ENCODE results near the gene MB.

Gene MB

DNA sequence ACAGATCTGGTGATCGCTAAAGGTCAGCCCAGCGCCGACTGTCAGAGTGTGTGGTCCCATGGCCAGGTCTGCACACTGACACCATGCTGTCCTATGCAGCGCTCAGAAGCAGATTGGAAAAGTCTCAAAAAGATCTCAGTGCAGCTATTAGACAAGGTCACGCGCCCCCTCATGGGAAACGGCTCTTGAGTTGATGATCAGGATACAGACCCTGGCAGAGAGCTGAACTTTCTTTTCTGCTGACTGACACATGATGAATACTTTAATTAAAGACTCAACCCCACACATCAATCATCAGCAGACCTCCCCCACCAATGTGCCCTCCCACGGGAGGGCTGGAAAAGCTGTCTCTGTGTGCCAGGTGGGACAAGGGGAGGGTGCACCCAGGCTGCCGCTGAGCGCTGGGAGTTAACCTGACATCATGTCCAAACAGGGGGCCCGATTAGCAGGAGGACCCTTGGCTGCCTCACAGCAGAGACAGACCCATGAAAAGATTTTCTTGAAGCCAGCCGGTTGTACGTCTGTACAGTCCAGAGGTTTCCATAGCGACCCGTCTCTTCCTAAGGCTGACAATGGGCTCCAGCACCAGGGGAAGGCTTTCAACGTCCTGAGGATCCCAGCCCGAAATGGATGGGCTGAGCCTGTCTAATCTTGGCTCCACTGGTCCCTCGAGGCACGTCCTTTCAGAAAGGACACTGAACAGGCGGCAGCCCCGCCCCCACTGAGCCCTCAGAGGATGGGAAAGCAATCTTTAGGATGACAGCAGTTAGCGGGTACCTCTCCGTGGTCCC, 49.6 kb downstream of the MB start:
- Histone ChIP-seq H3K9me3 (ENCODE audit: control insufficient read depth in 2 of 2, low read length in 2 of 2) (no peaks in the 10 kb centered on the region), H3K9ac (ENCODE audit: low read depth in 1 of 2, low read length in 2 of 2) (no peak overlapping the region), H3K4me3 (ENCODE audit: low read length in 2 of 2) (no peak overlapping the region), H3K27me3 (ENCODE audit: control insufficient read depth in 2 of 2, insufficient read depth in 2 of 2, low read length in 2 of 2) (no peaks in the 10 kb centered on the region), H3K27ac (ENCODE audit: low read depth in 2 of 2, low read length in 2 of 2) (no peak overlapping the region), H3K4me1 (ENCODE audit: control insufficient read depth in 2 of 2, insufficient read depth in 2 of 2, low read length in 2 of 2) (no peaks in the 10 kb centered on the region), H3K36me3 (ENCODE audit: control insufficient read depth in 2 of 2, insufficient read depth in 2 of 2, low read length in 2 of 2) (no peaks in the 10 kb centered on the region)

GRCh38 chr22:35564975-35565867, 51.9 kb downstream of the MB start:
- Histone ChIP-seq H3K4me1 (ENCODE audit: control insufficient read depth in 2 of 2, insufficient read depth in 2 of 2, low read length in 2 of 2) (no peaks in the 10 kb centered on the region), H3K9me3 (ENCODE audit: control insufficient read depth in 2 of 2, low read length in 2 of 2) (no peaks in the 10 kb centered on the region), H3K27ac (ENCODE audit: low read depth in 2 of 2, low read length in 2 of 2) (no peak overlapping the region), H3K9ac (ENCODE audit: low read depth in 1 of 2, low read length in 2 of 2) (no peak overlapping the region), H3K27me3 (ENCODE audit: control insufficient read depth in 2 of 2, insufficient read depth in 2 of 2, low read length in 2 of 2) (no peaks in the 10 kb centered on the region), H3K4me3 (ENCODE audit: low read length in 2 of 2) (no peak overlapping the region), H3K36me3 (ENCODE audit: control insufficient read depth in 2 of 2, insufficient read depth in 2 of 2, low read length in 2 of 2) (no peaks in the 10 kb centered on the region)

GRCh38 chr22:35563211-35563610, 53.9 kb downstream of the MB start:
- H3K9ac ChIP-seq (ENCODE audit: low read depth in 1 of 2, low read length in 2 of 2): no peak overlapping the region
- H3K9me3 ChIP-seq (ENCODE audit: control insufficient read depth in 2 of 2, low read length in 2 of 2): no peaks in the 10 kb centered on the region
- no peak overlapping the region for H3K4me3 ChIP-seq (ENCODE audit: low read length in 2 of 2)
- H3K27ac ChIP-seq (ENCODE audit: low read depth in 2 of 2, low read length in 2 of 2): no peak overlapping the region
- H3K36me3 ChIP-seq (ENCODE audit: control insufficient read depth in 2 of 2, insufficient read depth in 2 of 2, low read length in 2 of 2): no peaks in the 10 kb centered on the region
- H3K27me3 ChIP-seq (ENCODE audit: control insufficient read depth in 2 of 2, insufficient read depth in 2 of 2, low read length in 2 of 2): no peaks in the 10 kb centered on the region
- no peaks in the 10 kb centered on the region for H3K4me1 ChIP-seq (ENCODE audit: control insufficient read depth in 2 of 2, insufficient read depth in 2 of 2, low read length in 2 of 2)

GRCh38 chr22:35561796-35562526, 55.2 kb downstream of the MB start:
- no peak overlapping the region for H3K9ac ChIP-seq (ENCODE audit: low read depth in 1 of 2, low read length in 2 of 2)
- no peaks in the 10 kb centered on the region for H3K9me3 ChIP-seq (ENCODE audit: control insufficient read depth in 2 of 2, low read length in 2 of 2)
- no peak overlapping the region for H3K4me3 ChIP-seq (ENCODE audit: low read length in 2 of 2)
- no peak overlapping the region for H3K27ac ChIP-seq (ENCODE audit: low read depth in 2 of 2, low read length in 2 of 2)
- no peaks in the 10 kb centered on the region for H3K27me3 ChIP-seq (ENCODE audit: control insufficient read depth in 2 of 2, insufficient read depth in 2 of 2, low read length in 2 of 2)
- H3K36me3 ChIP-seq (ENCODE audit: control insufficient read depth in 2 of 2, insufficient read depth in 2 of 2, low read length in 2 of 2): no peaks in the 10 kb centered on the region
- H3K4me1 ChIP-seq (ENCODE audit: control insufficient read depth in 2 of 2, insufficient read depth in 2 of 2, low read length in 2 of 2): no peaks in the 10 kb centered on the region

GRCh38 chr22:35560824-35561223, 56.3 kb downstream of the MB start:
- H3K9ac ChIP-seq (ENCODE audit: low read depth in 1 of 2, low read length in 2 of 2): no peak overlapping the region
- H3K4me1 ChIP-seq (ENCODE audit: control insufficient read depth in 2 of 2, insufficient read depth in 2 of 2, low read length in 2 of 2): no peaks in the 10 kb centered on the region
- no peaks in the 10 kb centered on the region for H3K36me3 ChIP-seq (ENCODE audit: control insufficient read depth in 2 of 2, insufficient read depth in 2 of 2, low read length in 2 of 2)

GRCh38 chr22:35560366-35560765, 56.8 kb downstream of the MB start:
- H3K9me3 ChIP-seq (ENCODE audit: control insufficient read depth in 2 of 2, low read length in 2 of 2): no peaks in the 10 kb centered on the region
- no peak overlapping the region for H3K4me3 ChIP-seq (ENCODE audit: low read length in 2 of 2)
- no peaks in the 10 kb centered on the region for H3K4me1 ChIP-seq (ENCODE audit: control insufficient read depth in 2 of 2, insufficient read depth in 2 of 2, low read length in 2 of 2)
- H3K27me3 ChIP-seq (ENCODE audit: control insufficient read depth in 2 of 2, insufficient read depth in 2 of 2, low read length in 2 of 2): no peaks in the 10 kb centered on the region
- H3K27ac ChIP-seq (ENCODE audit: low read depth in 2 of 2, low read length in 2 of 2): no peak overlapping the region
- no peaks in the 10 kb centered on the region for H3K36me3 ChIP-seq (ENCODE audit: control insufficient read depth in 2 of 2, insufficient read depth in 2 of 2, low read length in 2 of 2)
- no peak overlapping the region for H3K9ac ChIP-seq (ENCODE audit: low read depth in 1 of 2, low read length in 2 of 2)

More at GRCh38 chr22:35560824-35561223, 56.3 kb downstream of the MB start:
- no peaks in the 10 kb centered on the region for H3K27me3 ChIP-seq (ENCODE audit: control insufficient read depth in 2 of 2, insufficient read depth in 2 of 2, low read length in 2 of 2)
- H3K4me3 ChIP-seq (ENCODE audit: low read length in 2 of 2): no peak overlapping the region
- H3K9me3 ChIP-seq (ENCODE audit: control insufficient read depth in 2 of 2, low read length in 2 of 2): no peaks in the 10 kb centered on the region
- no peak overlapping the region for H3K27ac ChIP-seq (ENCODE audit: low read depth in 2 of 2, low read length in 2 of 2)

DNA sequence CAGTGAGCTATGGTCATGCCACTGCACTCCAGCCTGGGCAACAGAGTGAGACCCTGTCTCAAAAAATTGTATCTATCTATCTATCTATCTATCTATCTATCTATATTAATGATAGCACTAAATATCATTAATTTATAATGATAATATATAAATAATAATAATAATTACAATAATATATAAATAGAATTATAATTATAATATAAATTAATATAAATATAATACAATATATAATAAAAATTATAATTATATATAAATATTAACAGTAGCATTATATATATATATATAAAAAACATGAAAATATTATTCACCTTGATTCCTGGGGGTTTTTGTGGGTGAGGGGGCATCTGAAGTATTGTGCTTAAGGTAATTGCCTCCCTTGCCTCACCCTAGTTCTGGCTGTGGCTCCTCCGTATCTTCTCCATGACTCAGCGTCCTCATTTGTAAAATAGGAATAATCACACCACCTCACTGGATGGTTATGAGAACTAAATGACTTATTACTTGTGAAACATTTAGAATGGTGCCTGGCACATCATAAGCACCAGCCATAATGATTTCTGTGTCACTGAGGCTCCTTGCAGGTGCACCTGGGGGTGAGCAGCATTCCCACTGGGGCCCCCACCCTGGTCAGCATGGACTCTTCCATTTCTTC, 57.6 kb downstream of the MB start:
- H3K9ac ChIP-seq (ENCODE audit: low read depth in 1 of 2, low read length in 2 of 2): no peak overlapping the region
- H3K27ac ChIP-seq (ENCODE audit: low read depth in 2 of 2, low read length in 2 of 2): no peak overlapping the region
- no peak overlapping the region for H3K4me3 ChIP-seq (ENCODE audit: low read length in 2 of 2)
- no peaks in the 10 kb centered on the region for H3K36me3 ChIP-seq (ENCODE audit: control insufficient read depth in 2 of 2, insufficient read depth in 2 of 2, low read length in 2 of 2)
- H3K4me1 ChIP-seq (ENCODE audit: control insufficient read depth in 2 of 2, insufficient read depth in 2 of 2, low read length in 2 of 2): no peaks in the 10 kb centered on the region
- no peaks in the 10 kb centered on the region for H3K9me3 ChIP-seq (ENCODE audit: control insufficient read depth in 2 of 2, low read length in 2 of 2)
- H3K27me3 ChIP-seq (ENCODE audit: control insufficient read depth in 2 of 2, insufficient read depth in 2 of 2, low read length in 2 of 2): no peaks in the 10 kb centered on the region

DNA sequence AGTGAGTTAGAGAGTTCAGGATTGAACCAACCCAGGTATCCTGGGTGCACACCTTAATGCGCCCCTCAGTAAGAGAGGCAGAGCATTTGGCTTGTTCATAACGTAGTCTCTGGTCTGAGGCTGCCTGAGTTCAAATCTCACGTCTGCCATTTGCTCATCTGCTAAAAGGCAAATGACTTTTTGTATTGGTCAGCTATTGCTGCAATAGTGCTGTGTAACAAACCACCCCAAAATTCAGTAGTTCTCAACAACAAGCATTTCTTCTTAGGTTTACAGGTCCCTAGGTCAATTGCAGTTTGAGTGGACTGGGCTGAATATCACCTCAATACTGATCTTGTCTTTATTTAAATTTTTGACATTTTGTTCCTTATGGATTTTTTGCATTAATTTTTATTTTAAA, 58.4 kb downstream of the MB start:
- Histone ChIP-seq H3K27ac (ENCODE audit: low read depth in 2 of 2, low read length in 2 of 2) (no peak overlapping the region), H3K27me3 (ENCODE audit: control insufficient read depth in 2 of 2, insufficient read depth in 2 of 2, low read length in 2 of 2) (no peaks in the 10 kb centered on the region), H3K9me3 (ENCODE audit: control insufficient read depth in 2 of 2, low read length in 2 of 2) (no peaks in the 10 kb centered on the region), H3K4me3 (ENCODE audit: low read length in 2 of 2) (no peak overlapping the region), H3K36me3 (ENCODE audit: control insufficient read depth in 2 of 2, insufficient read depth in 2 of 2, low read length in 2 of 2) (no peaks in the 10 kb centered on the region), H3K9ac (ENCODE audit: low read depth in 1 of 2, low read length in 2 of 2) (no peak overlapping the region), H3K4me1 (ENCODE audit: control insufficient read depth in 2 of 2, insufficient read depth in 2 of 2, low read length in 2 of 2) (no peaks in the 10 kb centered on the region)

- H3K4me1 ChIP-seq (ENCODE audit: control insufficient read depth in 2 of 2, insufficient read depth in 2 of 2, low read length in 2 of 2): no peaks in the 10 kb centered on the region
- no peak overlapping the region for H3K4me3 ChIP-seq (ENCODE audit: low read length in 2 of 2)
- no peak overlapping the region for H3K27ac ChIP-seq (ENCODE audit: low read depth in 2 of 2, low read length in 2 of 2)
- H3K27me3 ChIP-seq (ENCODE audit: control insufficient read depth in 2 of 2, insufficient read depth in 2 of 2, low read length in 2 of 2): no peaks in the 10 kb centered on the region
- H3K9ac ChIP-seq (ENCODE audit: low read depth in 1 of 2, low read length in 2 of 2): no peak overlapping the region
- H3K9me3 ChIP-seq (ENCODE audit: control insufficient read depth in 2 of 2, low read length in 2 of 2): no peaks in the 10 kb centered on the region
- H3K36me3 ChIP-seq (ENCODE audit: control insufficient read depth in 2 of 2, insufficient read depth in 2 of 2, low read length in 2 of 2): no peaks in the 10 kb centered on the region
Measured at GRCh38 chr22:35558031-35558430, 59.1 kb downstream of the MB start.

Data from mucosa of rectum (tissue), 2 donors.